Measurements from ENCODE around the gene IFI16. TPM values are rescaled to one million over a fixed set of nuclear protein-coding genes. Genes with fewer than 3 reads are reported as not detected.
"Not testable (repeated sequence)": the region's sequence is repeated elsewhere in the genome, so short reads cannot be mapped to it uniquely, and the experiment has no call there.

The IFI16 gene
- total RNA-seq, 1 donor from 2014 or later, result 101 TPM

- DNase-seq (ENCODE audit: extremely low spot score in 2 of 2), result no peak
- no peaks in the 10 kb centered on the region for H3K4me1 ChIP-seq
- no peak overlapping the region for H3K27ac ChIP-seq
- H3K4me3 ChIP-seq, result no peak overlapping the region
- H3K27me3 ChIP-seq, result no peaks in the 10 kb centered on the region
- H3K36me3 ChIP-seq, result no peaks in the 10 kb centered on the region
- intact Hi-C loops (cut with DNase I), result no loop called here
- H3K9me3 ChIP-seq, result no peaks in the 10 kb centered on the region
- TF ChIP-seq CTCF (IDR thresholded peaks at IDR 0.05), result no peak
- peak in 1 of 2 donors; percentile 18 for TF ChIP-seq POLR2AphosphoS5 (IDR thresholded peaks at IDR 0.05; ENCODE audit: insufficient read depth in 1 of 2, low read depth in 1 of 2)
- TF ChIP-seq POLR2A (IDR thresholded peaks at IDR 0.05), result no peak
Measured at GRCh38 chr1:159092036-159092760, 82.5 kb downstream of the IFI16 start.

- Histone ChIP-seq H3K4me3 (no peak overlapping the region), H3K27ac (no peak overlapping the region)
- intact Hi-C loops (cut with DNase I), result no loop called here
Measured at GRCh38 chr1:159098596-159098995, 88.9 kb downstream of the IFI16 start.

GRCh38 chr1:159100589-159100988 is 90.9 kb downstream of the IFI16 start:
- Histone ChIP-seq H3K4me3 (no peak overlapping the region), H3K27me3 (no peaks in the 10 kb centered on the region), H3K9me3 (no peaks in the 10 kb centered on the region), H3K4me1 (no peaks in the 10 kb centered on the region), H3K27ac (no peak overlapping the region), H3K36me3 (no peaks in the 10 kb centered on the region)
- no peak for TF ChIP-seq CTCF (IDR thresholded peaks at IDR 0.05)
- no peak for TF ChIP-seq POLR2A (IDR thresholded peaks at IDR 0.05)
- no peak for TF ChIP-seq POLR2AphosphoS5 (IDR thresholded peaks at IDR 0.05; ENCODE audit: insufficient read depth in 1 of 2, low read depth in 1 of 2)
- no peak for DNase-seq (ENCODE audit: extremely low spot score in 2 of 2)
- intact Hi-C loops (cut with DNase I), result no loop called here

More at GRCh38 chr1:159098596-159098995, 88.9 kb downstream of the IFI16 start:
- Histone ChIP-seq H3K4me1 (no peaks in the 10 kb centered on the region), H3K36me3 (no peaks in the 10 kb centered on the region), H3K27me3 (no peaks in the 10 kb centered on the region), H3K9me3 (no peaks in the 10 kb centered on the region)
- no peak for DNase-seq (ENCODE audit: extremely low spot score in 2 of 2)
- TF ChIP-seq CTCF (IDR thresholded peaks at IDR 0.05) (no peak), POLR2A (IDR thresholded peaks at IDR 0.05) (no peak), POLR2AphosphoS5 (IDR thresholded peaks at IDR 0.05; ENCODE audit: insufficient read depth in 1 of 2, low read depth in 1 of 2) (no peak)

GRCh38 chr1:159103021-159103420 is 93.3 kb downstream of the IFI16 start:
- H3K9me3 ChIP-seq; H3K36me3 ChIP-seq; H3K27ac ChIP-seq; H3K4me3 ChIP-seq; DNase-seq (ENCODE audit: extremely low spot score in 2 of 2); H3K4me1 ChIP-seq; intact Hi-C loops (cut with DNase I); H3K27me3 ChIP-seq: not testable (repeated sequence)

Other genes starting within 250 kb of the IFI16 start
- not detected for gene OR6N1, start 237.7 kb upstream of the IFI16 start, total RNA-seq
- gene OR6N2, start 228.7 kb upstream of the IFI16 start, total RNA-seq, result not detected
- 3.2 TPM for gene MNDA, start 178.6 kb upstream of the IFI16 start, total RNA-seq
- 4.2 TPM for gene PYHIN1, start 78.4 kb upstream of the IFI16 start, total RNA-seq
- gene AIM2, start 66.9 kb downstream of the IFI16 start, total RNA-seq, result not detected
- gene CADM3, start 161.7 kb downstream of the IFI16 start, total RNA-seq, result 23.8 TPM
- 102 TPM for gene ACKR1, start 195.0 kb downstream of the IFI16 start, total RNA-seq

Data from vagina (tissue), 2 donors.